Neuron (in vitro differentiated cells): ENCODE results near the gene UGT1A5.
"Not testable (repeated sequence)": the region's sequence is repeated elsewhere in the genome, so short reads cannot be mapped to it uniquely, and the experiment has no call there.

Source experiments
- H2AFZ ChIP-seq: one replicate; pipeline ENCODE4 v1.6.1; 2013; ENCODE audit warnings: low read depth, mild to moderate bottlenecking, inconsistent platforms, low read length, moderate library complexity
- H3K27me3 ChIP-seq: one replicate; pipeline ENCODE4 v1.6.1; 2013; ENCODE audit warnings: low read length; ENCODE audit not compliant: insufficient read depth
- H3K36me3 ChIP-seq: one replicate; pipeline ENCODE4 v1.6.1; 2013; ENCODE audit warnings: low read length; ENCODE audit not compliant: insufficient read depth
- H3K4me1 ChIP-seq: one replicate; pipeline ENCODE4 v1.6.1; 2013; ENCODE audit warnings: low read length; ENCODE audit not compliant: insufficient read depth
- H3K4me3 ChIP-seq: 2 replicates; pipeline ENCODE4 v1.5.1; 2013; ENCODE audit warnings: mild to moderate bottlenecking, low read length, moderate library complexity
- H3K9me3 ChIP-seq: one replicate; pipeline ENCODE4 v1.6.1; 2013; ENCODE audit warnings: low read length

Gene UGT1A5

DNA sequence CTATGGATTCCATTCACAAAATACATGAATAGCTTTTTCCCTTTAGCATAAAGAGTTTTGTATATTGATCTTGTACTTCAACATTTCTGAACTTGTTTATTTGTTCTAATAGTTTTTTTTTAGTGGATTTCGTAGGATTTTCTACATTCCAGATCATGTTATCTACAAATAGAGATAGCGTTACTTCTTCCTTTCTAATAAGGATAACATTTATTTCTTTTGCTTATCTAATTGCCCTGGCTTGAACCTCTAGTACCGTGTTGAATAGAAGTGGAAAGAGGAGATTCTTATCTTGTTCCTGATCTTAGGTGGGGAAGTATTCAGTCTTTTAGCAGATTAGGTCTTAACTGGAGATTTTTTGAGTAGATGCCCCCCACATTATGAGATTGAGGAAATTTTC, 10.5 kb upstream of the UGT1A5 start:
- Histone ChIP-seq H3K4me1 (peaks cover 12% of the 10 kb centered on the region), H3K4me3 (no peak overlapping the region), H2AFZ (no peak overlapping the region), H3K9me3 (no peaks in the 10 kb centered on the region), H3K27me3 (no peaks in the 10 kb centered on the region), H3K36me3 (no peaks in the 10 kb centered on the region)

- Histone ChIP-seq H3K4me1 (no peaks in the 10 kb centered on the region), H3K9me3 (no peaks in the 10 kb centered on the region), H3K36me3 (no peaks in the 10 kb centered on the region), H3K27me3 (no peaks in the 10 kb centered on the region), H2AFZ (no peak overlapping the region), H3K4me3 (no peak overlapping the region)
Measured at GRCh38 chr2:233705911-233706506, 6.7 kb upstream of the UGT1A5 start.

DNA sequence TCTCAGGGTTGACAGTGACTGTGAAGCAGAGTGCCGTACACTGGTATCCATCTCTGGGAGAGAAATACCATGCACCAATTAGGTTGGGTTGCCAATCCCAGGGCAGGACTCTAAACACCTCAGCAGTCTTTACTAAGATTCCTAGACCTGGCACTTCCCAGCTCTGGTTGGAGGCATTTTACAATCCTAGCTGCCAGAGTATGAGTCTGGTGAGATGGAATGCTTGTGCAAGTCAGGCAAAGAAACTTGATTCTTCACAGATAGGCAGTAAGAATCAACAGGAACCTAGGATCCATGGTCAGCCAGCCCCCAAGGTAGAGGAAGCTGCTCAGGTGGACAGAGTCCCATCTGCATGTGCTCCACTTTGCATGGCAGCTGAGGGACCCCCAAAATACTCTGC, 6.0 kb upstream of the UGT1A5 start:
- H3K4me3 ChIP-seq, result no peak overlapping the region
- no peak overlapping the region for H2AFZ ChIP-seq
- H3K27me3 ChIP-seq, result no peaks in the 10 kb centered on the region
- H3K36me3 ChIP-seq, result no peaks in the 10 kb centered on the region
- H3K4me1 ChIP-seq, result no peaks in the 10 kb centered on the region
- no peaks in the 10 kb centered on the region for H3K9me3 ChIP-seq

DNA sequence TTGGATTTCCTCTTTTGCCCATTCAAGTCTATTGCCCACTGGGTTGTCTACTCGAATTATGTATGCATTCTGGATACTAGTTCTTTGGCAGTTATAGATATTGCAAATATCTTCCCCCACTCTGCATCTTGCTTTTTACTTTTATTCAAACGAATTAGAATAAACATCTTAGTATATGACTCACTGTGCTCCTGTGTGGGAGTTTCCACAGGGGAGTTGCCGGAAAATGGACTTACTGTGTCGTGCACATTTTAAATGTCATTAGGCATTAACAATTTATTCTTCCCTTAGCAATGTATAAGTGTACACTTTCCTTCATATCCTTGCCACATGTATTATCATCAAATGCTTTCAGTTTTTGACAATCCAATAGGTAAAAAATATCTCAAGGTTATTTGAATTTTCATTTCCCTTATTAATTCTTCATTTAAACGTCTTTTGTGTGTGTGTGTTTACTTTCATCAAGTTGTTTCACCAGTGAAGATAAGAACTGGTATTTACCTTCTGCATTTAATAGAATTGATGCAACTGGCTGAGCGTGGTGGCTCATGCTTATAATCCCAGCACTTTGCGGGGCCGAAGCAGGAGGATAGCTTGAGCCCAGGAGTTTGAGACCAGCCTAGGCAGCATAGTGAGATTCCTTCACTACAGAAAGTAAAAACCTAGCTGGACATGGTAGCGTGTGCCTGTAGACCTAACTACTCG, 4.6 kb upstream of the UGT1A5 start:
- H3K9me3 ChIP-seq, result no peaks in the 10 kb centered on the region
- no peaks in the 10 kb centered on the region for H3K27me3 ChIP-seq
- H3K36me3 ChIP-seq, result no peaks in the 10 kb centered on the region
- H3K4me1 ChIP-seq, result no peaks in the 10 kb centered on the region
- no peak overlapping the region for H3K4me3 ChIP-seq
- H2AFZ ChIP-seq, result no peak overlapping the region

GRCh38 chr2:233708942-233709341, 3.8 kb upstream of the UGT1A5 start:
- no peaks in the 10 kb centered on the region for H3K27me3 ChIP-seq
- no peak overlapping the region for H3K4me3 ChIP-seq
- H2AFZ ChIP-seq, result no peak overlapping the region
- H3K36me3 ChIP-seq, result no peaks in the 10 kb centered on the region
- no peaks in the 10 kb centered on the region for H3K9me3 ChIP-seq
- H3K4me1 ChIP-seq, result no peaks in the 10 kb centered on the region

DNA sequence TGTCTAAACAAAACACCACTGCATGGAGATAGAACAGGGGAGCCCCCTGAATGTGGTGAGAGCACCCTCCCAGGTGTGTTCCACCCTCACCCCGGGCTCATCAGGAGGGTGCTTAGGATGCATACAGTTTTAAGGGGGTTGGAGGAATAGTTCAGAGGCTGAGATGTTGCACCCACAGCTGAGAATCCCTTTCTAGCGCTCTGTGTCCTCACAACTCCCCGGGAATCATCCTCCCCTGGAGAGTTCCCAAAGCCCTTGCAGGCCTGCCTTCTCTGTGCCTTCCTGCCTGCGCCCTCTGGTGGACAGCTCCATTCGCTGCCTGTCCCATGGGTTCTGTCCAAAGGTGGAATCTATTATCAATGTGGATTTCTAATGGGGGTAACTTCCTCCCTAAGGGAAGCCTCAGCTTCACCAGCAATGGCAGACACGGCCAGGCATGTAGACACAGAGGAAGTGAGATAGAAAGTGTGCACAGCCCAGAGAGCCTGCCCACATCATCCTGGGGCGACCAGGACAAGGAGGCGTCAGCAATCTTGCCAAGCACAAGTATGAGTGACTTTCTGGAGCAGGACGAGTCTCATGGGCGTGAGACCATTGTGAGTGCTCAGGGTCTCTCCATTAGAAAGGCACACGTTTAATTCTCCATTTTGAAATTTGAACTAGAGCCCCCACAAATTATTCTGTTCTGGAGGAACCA, 1.2 kb upstream of the UGT1A5 start:
- no peaks in the 10 kb centered on the region for H3K36me3 ChIP-seq
- no peaks in the 10 kb centered on the region for H3K4me1 ChIP-seq
- H3K4me3 ChIP-seq, result no peak overlapping the region
- no peak overlapping the region for H2AFZ ChIP-seq
- no peaks in the 10 kb centered on the region for H3K9me3 ChIP-seq
- no peaks in the 10 kb centered on the region for H3K27me3 ChIP-seq

GRCh38 chr2:233713262-233713615, 532 bp downstream of the UGT1A5 start:
- Histone ChIP-seq H2AFZ (no peak overlapping the region), H3K27me3 (no peaks in the 10 kb centered on the region), H3K9me3 (no peaks in the 10 kb centered on the region), H3K4me3 (no peak overlapping the region), H3K36me3 (no peaks in the 10 kb centered on the region), H3K4me1 (peaks cover 5% of the 10 kb centered on the region)

DNA sequence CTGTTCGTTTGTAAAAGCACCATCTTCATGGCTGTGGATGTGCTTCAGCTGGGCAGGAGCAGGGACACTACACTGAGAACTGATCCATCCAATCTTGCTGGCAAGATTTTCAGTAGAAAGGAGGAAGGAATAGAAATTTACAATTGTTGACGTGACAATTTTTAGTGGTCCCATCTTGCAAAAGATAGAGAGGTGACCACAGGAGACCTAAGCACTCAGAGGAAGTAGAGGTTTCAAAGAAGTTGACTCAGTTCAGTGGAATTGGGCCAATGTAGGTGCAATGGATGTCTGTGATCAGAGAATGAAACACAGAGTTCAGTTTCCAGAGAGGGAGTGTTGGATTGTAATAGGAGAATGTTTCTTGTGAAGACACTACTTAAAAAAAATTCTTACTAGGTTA, 1.4 kb downstream of the UGT1A5 start:
- H3K9me3 ChIP-seq, result no peaks in the 10 kb centered on the region
- no peaks in the 10 kb centered on the region for H3K36me3 ChIP-seq
- peaks cover 5% of the 10 kb centered on the region for H3K4me1 ChIP-seq
- H3K27me3 ChIP-seq, result no peaks in the 10 kb centered on the region
- H3K4me3 ChIP-seq, result no peak overlapping the region
- no peak overlapping the region for H2AFZ ChIP-seq

- no peaks in the 10 kb centered on the region for H3K36me3 ChIP-seq
- H2AFZ ChIP-seq, result no peak within 1 kb of the TSS
- H3K4me1 ChIP-seq, result peaks cover 5% of the 10 kb centered on the region
- no peaks in the 10 kb centered on the region for H3K27me3 ChIP-seq
- H3K9me3 ChIP-seq, result no peaks in the 10 kb centered on the region
- no peak within 1 kb of the TSS for H3K4me3 ChIP-seq
Measured at GRCh38 chr2:233718552-233718951, 5.8 kb downstream of the UGT1A5 start, which contains the start of gene UGT1A4. Gene UGT1A4, plus strand, starts transcription at chr2:233718736. Its CDS starts 85 bp downstream, at chr2:233718821.

DNA sequence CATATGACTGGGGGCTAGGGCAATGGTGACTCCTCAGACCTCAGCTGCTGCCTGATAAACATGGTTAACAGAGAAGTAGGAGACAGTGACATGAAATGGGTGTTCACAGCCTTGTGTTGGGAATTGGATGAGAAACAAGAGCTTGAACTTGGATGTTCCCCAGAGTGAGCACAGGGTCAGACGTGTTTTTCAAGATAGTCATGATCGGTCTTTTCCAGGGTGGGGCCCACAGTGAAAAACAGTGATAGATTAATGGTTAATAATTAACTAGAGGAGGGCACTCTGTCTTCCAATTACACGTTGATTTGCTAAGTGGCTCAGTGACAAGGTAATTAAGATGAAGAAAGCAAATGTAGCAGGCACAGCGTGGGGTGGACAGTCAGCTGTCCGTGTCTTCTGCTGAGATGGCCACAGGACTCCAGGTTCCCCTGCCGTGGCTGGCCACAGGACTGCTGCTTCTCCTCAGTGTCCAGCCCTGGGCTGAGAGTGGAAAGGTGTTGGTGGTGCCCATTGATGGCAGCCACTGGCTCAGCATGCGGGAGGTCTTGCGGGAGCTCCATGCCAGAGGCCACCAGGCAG, 16.1 kb downstream of the UGT1A5 start, which contains the start of gene UGT1A3:
UGT1A3 (plus strand) TSS at position 320 of the 579 bp plus-strand sequence; CDS start at position 405, 85 bp downstream.
- H3K9me3 ChIP-seq, result no peaks in the 10 kb centered on the region
- no peak within 1 kb of the TSS for H2AFZ ChIP-seq
- H3K36me3 ChIP-seq, result no peaks in the 10 kb centered on the region
- no peak within 1 kb of the TSS for H3K4me3 ChIP-seq
- H3K27me3 ChIP-seq, result peaks cover 3% of the 10 kb centered on the region
- no peaks in the 10 kb centered on the region for H3K4me1 ChIP-seq

DNA sequence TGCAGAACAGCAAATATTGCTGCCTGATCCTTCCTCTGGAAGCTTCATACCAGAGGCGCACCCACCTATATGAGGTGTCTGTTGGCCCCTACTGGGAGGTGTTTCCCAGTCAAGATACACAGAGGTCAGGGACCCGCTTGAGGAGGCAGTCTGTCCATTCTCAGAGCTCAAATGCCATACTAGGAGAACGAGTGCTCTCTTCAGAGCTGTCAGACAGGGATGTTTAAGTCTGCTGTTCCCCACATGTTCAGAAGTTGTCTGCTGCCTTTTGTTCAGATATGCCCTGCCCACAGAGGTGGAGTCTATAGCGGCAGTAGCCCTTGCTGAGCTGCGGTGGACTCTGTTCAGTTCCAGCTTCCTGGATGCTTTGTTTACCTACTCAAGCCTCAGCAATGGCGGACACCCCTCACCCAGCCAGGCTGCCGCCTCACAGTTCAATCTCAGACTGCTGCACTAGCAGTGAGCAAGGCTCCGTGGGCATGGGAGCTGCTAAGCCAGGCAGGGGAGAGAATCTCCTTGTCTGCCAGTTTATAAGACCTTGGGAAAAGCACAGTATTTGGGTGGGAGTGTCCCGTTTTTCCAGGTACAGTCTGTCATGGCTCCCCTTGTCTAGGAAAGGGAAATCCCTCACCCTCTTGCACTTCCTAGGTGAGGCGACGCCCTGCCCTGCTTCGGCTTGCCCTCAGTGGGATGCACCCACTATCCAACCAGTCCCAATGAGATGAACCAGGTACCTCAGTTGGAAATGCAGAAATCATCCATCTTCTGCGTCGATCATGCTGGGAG, 24.4 kb downstream of the UGT1A5 start:
- not testable (repeated sequence) for H3K27me3 ChIP-seq, H3K4me1 ChIP-seq, H3K9me3 ChIP-seq, H2AFZ ChIP-seq, H3K4me3 ChIP-seq, H3K36me3 ChIP-seq

DNA sequence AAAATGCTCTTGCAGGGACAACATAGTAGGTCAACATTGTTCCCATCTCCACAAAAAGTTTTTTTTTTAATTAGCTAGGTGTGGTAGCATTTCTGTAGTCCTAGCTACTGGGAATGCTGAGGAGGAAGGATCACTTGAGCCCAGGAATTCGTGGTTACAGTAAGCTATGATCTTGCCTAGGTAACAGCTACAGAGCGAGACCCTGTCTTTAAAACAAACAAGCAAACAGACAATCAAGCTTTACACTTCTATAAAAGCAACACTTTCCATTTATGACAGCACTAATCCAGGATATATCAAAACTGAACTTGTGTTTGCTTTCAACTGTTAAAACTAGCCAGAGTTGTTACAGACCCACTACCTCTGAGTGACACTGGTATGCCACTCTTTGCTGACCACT, 28.2 kb downstream of the UGT1A5 start:
- no peaks in the 10 kb centered on the region for H3K4me1 ChIP-seq
- peaks cover 5% of the 10 kb centered on the region for H3K9me3 ChIP-seq
- H2AFZ ChIP-seq, result no peak overlapping the region
- no peaks in the 10 kb centered on the region for H3K27me3 ChIP-seq
- no peaks in the 10 kb centered on the region for H3K36me3 ChIP-seq
- H3K4me3 ChIP-seq, result no peak overlapping the region
